ENCODE measurements around the gene NAA25.
A peak's percentile ranks its signal among the peaks of the same experiment; 100 is the strongest.

- TF ChIP-seq CTCF (conservative IDR thresholded peaks at IDR 0.05; ENCODE audit: low read depth, low read length) (no peak), RAD21 (IDR thresholded peaks at IDR 0.05; ENCODE audit: low read length) (no peak), CHD1 (IDR thresholded peaks at IDR 0.05; ENCODE audit: low read depth, low read length) (0 out of 2 replicates have a peak, but pooled peaks have one; percentile 16), RFX5 (IDR thresholded peaks at IDR 0.05; ENCODE audit: low read depth, low read length) (no peak)
Observed at GRCh38 chr12:112108202-112109079, at the start of gene NAA25.

Data from IMR-90 (cell line).